Glutamatergic neuron (in vitro differentiated cells): ENCODE measurements around the gene RHOT2. TPM values are rescaled to one million over a fixed set of nuclear protein-coding genes. Genes with fewer than 3 reads are reported as not detected.

Source experiments
- DNase-seq: peaks from one replicate; pipeline ENCODE4 v3.0.0; 2022
- H3K27ac Mint-ChIP-seq: one replicate; pipeline ENCODE4 v1.8.0; 2020; ENCODE audit warnings: mild to moderate bottlenecking, mixed read lengths, inconsistent platforms; ENCODE audit not compliant: unreplicated experiment
- H3K27me3 Mint-ChIP-seq: one replicate; pipeline ENCODE4 v1.8.0; 2020; ENCODE audit warnings: mild to moderate bottlenecking, moderate library complexity, mixed read lengths, inconsistent platforms; ENCODE audit not compliant: unreplicated experiment
- H3K36me3 Mint-ChIP-seq: one replicate; pipeline ENCODE4 v1.8.0; 2020; ENCODE audit warnings: mild to moderate bottlenecking, mixed read lengths, inconsistent platforms; ENCODE audit not compliant: unreplicated experiment
- H3K4me1 Mint-ChIP-seq: one replicate; pipeline ENCODE4 v1.8.0; 2020; ENCODE audit warnings: mild to moderate bottlenecking, low read depth, mixed read lengths, inconsistent platforms; ENCODE audit not compliant: unreplicated experiment
- H3K4me3 Mint-ChIP-seq: one replicate; pipeline ENCODE4 v1.8.0; 2020; ENCODE audit warnings: mild to moderate bottlenecking, mixed read lengths, inconsistent platforms; ENCODE audit not compliant: unreplicated experiment
- H3K9me3 Mint-ChIP-seq: one replicate; pipeline ENCODE4 v1.8.0; 2020; ENCODE audit warnings: mild to moderate bottlenecking, moderate library complexity, mixed read lengths, inconsistent platforms; ENCODE audit not compliant: unreplicated experiment
- CTCF ChIP-seq: fragments of 200-600 bp; sonication (generic); IDR thresholded peaks from one replicate; pipeline ENCODE4 v1.5.0; 2021; ENCODE audit not compliant: partially characterized antibody, unreplicated experiment
- total RNA-seq: library from RNA; stranded (reverse); fragmentation: NEBNext Ultra II Directional; extraction: Animal tissue kit (Norgen Biotek cat#: 25700); gene quantifications from one replicate; pipeline ENCODE4 v1.2.1, GENCODE V29; 2021; ENCODE audit not compliant: unreplicated experiment

RHOT2 gene
- total RNA-seq, 1 donor from 2014 or later = 208 TPM

- peaks cover 11% of the 10 kb centered on the region for H3K9me3 Mint-ChIP-seq
- peak overlapping the region; percentile 81 for H3K4me3 Mint-ChIP-seq
- peak overlapping the region; percentile 99 for H3K27ac Mint-ChIP-seq
- H3K27me3 Mint-ChIP-seq = peaks cover 15% of the 10 kb centered on the region
- H3K4me1 Mint-ChIP-seq = peaks cover 14% of the 10 kb centered on the region
- no peak for DNase-seq
- no peaks in the 10 kb centered on the region for H3K36me3 Mint-ChIP-seq
- no peak for TF ChIP-seq CTCF
Observed at GRCh38 chr16:718922-719321, 51.0 kb downstream of the RHOT2 start.

- H3K27ac Mint-ChIP-seq = peak overlapping the region; percentile 99
- DNase-seq = no peak
- H3K9me3 Mint-ChIP-seq = peaks cover 10% of the 10 kb centered on the region
- H3K4me3 Mint-ChIP-seq = peak overlapping the region; percentile 85
- TF ChIP-seq CTCF = no peak
- H3K27me3 Mint-ChIP-seq = peaks cover 15% of the 10 kb centered on the region
- H3K4me1 Mint-ChIP-seq = peaks cover 14% of the 10 kb centered on the region
- H3K36me3 Mint-ChIP-seq = no peaks in the 10 kb centered on the region
Observed at GRCh38 chr16:719815-720446, 52.0 kb downstream of the RHOT2 start.

GRCh38 chr16:720447-720989 is 52.6 kb downstream of the RHOT2 start:
- peaks cover 16% of the 10 kb centered on the region for H3K27me3 Mint-ChIP-seq
- peak; percentile 78 for DNase-seq
- H3K9me3 Mint-ChIP-seq = peaks cover 10% of the 10 kb centered on the region
- peak; percentile 11 for TF ChIP-seq CTCF
- H3K27ac Mint-ChIP-seq = peak overlapping the region; percentile 99
- H3K4me1 Mint-ChIP-seq = peaks cover 14% of the 10 kb centered on the region
- no peaks in the 10 kb centered on the region for H3K36me3 Mint-ChIP-seq
- peak overlapping the region; percentile 85 for H3K4me3 Mint-ChIP-seq

GRCh38 chr16:720990-721764 is 53.2 kb downstream of the RHOT2 start, which contains the start of gene ANTKMT:
TSS of gene ANTKMT (plus strand) at chr16:721146. CDS start at chr16:721275, 129 bp downstream.
- TF ChIP-seq CTCF = no peak
- peak within 1 kb of the TSS; percentile 99 for H3K27ac Mint-ChIP-seq
- no peaks in the 10 kb centered on the region for H3K36me3 Mint-ChIP-seq
- H3K4me1 Mint-ChIP-seq = peaks cover 14% of the 10 kb centered on the region
- DNase-seq = peak; percentile 91
- peaks cover 19% of the 10 kb centered on the region for H3K27me3 Mint-ChIP-seq
- peak within 1 kb of the TSS; percentile 85 for H3K4me3 Mint-ChIP-seq
- H3K9me3 Mint-ChIP-seq = peaks cover 10% of the 10 kb centered on the region
